NB4 (cell line): ENCODE data around the gene PDSS1.

Experiments used
- MYC ChIP-seq: IDR thresholded peaks from 2 replicates; pipeline ENCODE4 v1.6.1; 2011; ENCODE audit warnings: low read depth, low read length
- POLR2A ChIP-seq: IDR thresholded peaks from 2 replicates; pipeline ENCODE4 v1.6.1; 2011; ENCODE audit warnings: mild to moderate bottlenecking; ENCODE audit not compliant: insufficient read length; ENCODE audit errors: extremely low read depth
- TF ChIP-seq, protein P1 (sequence below): IDR thresholded peaks from one replicate; pipeline ENCODE4 v1.5.1; 2012; ENCODE audit warnings: low read depth, low read length

- TF ChIP-seq, protein P1, sequence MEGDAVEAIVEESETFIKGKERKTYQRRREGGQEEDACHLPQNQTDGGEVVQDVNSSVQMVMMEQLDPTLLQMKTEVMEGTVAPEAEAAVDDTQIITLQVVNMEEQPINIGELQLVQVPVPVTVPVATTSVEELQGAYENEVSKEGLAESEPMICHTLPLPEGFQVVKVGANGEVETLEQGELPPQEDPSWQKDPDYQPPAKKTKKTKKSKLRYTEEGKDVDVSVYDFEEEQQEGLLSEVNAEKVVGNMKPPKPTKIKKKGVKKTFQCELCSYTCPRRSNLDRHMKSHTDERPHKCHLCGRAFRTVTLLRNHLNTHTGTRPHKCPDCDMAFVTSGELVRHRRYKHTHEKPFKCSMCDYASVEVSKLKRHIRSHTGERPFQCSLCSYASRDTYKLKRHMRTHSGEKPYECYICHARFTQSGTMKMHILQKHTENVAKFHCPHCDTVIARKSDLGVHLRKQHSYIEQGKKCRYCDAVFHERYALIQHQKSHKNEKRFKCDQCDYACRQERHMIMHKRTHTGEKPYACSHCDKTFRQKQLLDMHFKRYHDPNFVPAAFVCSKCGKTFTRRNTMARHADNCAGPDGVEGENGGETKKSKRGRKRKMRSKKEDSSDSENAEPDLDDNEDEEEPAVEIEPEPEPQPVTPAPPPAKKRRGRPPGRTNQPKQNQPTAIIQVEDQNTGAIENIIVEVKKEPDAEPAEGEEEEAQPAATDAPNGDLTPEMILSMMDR, result no peak
- TF ChIP-seq POLR2A, result no peak
- no peak for TF ChIP-seq MYC
Observed at GRCh38 chr10:26739071-26739631, 41.6 kb downstream of the PDSS1 start.
